Effector memory CD8-positive, alpha-beta T cell (primary cell): ENCODE results near the gene SFXN4.
"Not testable (repeated sequence)": the region's sequence is repeated elsewhere in the genome, so short reads cannot be mapped to it uniquely, and the experiment has no call there.

Experiments
- ATAC-seq: fragments of 150-1000 bp; cut with Tn5 transposase; replicated peaks from 2 replicates; pipeline ENCODE4 v1.10.0; 2021; ENCODE audit warnings: mild to moderate bottlenecking, moderate library complexity
- DNase-seq, 3 experiments: peaks; one replicate each; pipeline ENCODE4 v3.0.0; 2021
- H3K27ac Mint-ChIP-seq, 2 donors: one replicate each; pipeline ENCODE4 v1.8.0; 2022; ENCODE audit warnings: mild to moderate bottlenecking in 2 of 2, mixed read lengths in 2 of 2, moderate library complexity in 2 of 2
- H3K27me3 Mint-ChIP-seq, 2 donors: one replicate each; pipeline ENCODE4 v1.8.0; 2022; ENCODE audit warnings: mixed read lengths in 2 of 2
- H3K36me3 Mint-ChIP-seq: one replicate; pipeline ENCODE4 v1.8.0; 2022; ENCODE audit warnings: mild to moderate bottlenecking, moderate library complexity, mixed read lengths; ENCODE audit not compliant: insufficient read depth
- H3K4me1 Mint-ChIP-seq, 2 donors: one replicate each; pipeline ENCODE4 v1.8.0; 2022; ENCODE audit warnings: low read depth in 2 of 2, mixed read lengths in 2 of 2
- H3K4me3 Mint-ChIP-seq, 2 donors: one replicate each; pipeline ENCODE4 v1.8.0; 2022; ENCODE audit warnings: mild to moderate bottlenecking in 2 of 2, mixed read lengths in 2 of 2, moderate library complexity in 2 of 2
- H3K9me3 Mint-ChIP-seq, 2 donors: one replicate each; pipeline ENCODE4 v1.8.0; 2022; ENCODE audit warnings: mixed read lengths in 2 of 2

The SFXN4 gene

DNA sequence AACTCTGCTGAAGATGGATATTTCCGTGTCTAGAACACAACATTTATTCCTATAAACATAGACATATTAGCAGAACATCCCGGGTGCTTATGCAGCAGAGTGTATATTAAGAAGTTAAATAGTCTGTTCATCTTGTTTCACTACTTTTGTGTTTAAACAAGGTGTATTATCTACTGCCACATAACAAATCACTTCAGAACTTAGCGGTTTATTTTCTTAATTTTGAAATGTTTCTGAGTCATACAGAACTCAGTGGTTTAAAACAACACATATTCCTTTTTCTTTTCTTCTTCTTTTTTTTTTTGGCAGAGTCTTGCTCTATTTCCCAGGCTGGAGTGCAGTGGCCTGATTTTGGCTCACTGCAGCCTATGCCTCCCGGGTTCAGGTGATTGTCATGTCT lies 35.8 kb downstream of the SFXN4 start:
- Mint-ChIP-seq H3K36me3 (peaks cover 51% of the 10 kb centered on the region), H3K4me3 (no peak overlapping the region), H3K9me3 (no peaks in the 10 kb centered on the region), H3K27ac (no peak overlapping the region), H3K27me3 (no peaks in the 10 kb centered on the region), H3K4me1 (peaks cover 19 to 22% of the 10 kb centered on the region in 2 donors)
- DNase-seq, result no peak
- ATAC-seq, result no peak

DNA sequence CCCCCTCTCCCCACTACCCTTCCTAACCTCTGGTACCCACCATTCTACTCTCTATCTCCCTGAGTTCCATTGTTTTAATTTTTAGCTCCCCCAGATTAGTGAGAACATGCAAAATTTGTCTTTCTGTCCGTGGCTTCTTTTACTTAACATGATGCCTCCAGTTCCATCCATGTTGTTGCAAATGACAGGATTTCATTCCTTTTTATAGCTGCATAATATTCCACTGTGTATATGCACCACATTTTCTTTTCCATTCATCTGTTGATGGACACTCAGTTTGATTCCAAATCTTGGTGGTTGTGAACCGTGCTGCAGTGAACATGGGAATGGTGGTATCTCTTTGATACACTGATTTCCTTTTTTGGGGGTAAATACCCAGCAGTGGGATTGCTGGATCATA lies 39.6 kb downstream of the SFXN4 start:
- Mint-ChIP-seq H3K36me3 (peaks cover 73% of the 10 kb centered on the region), H3K27me3 (no peaks in the 10 kb centered on the region), H3K27ac (no peak overlapping the region), H3K4me3 (no peak overlapping the region), H3K9me3 (no peaks in the 10 kb centered on the region), H3K4me1 (peaks cover 7 to 8% of the 10 kb centered on the region in 2 donors)
- ATAC-seq, result no peak
- DNase-seq, result no peak

DNA sequence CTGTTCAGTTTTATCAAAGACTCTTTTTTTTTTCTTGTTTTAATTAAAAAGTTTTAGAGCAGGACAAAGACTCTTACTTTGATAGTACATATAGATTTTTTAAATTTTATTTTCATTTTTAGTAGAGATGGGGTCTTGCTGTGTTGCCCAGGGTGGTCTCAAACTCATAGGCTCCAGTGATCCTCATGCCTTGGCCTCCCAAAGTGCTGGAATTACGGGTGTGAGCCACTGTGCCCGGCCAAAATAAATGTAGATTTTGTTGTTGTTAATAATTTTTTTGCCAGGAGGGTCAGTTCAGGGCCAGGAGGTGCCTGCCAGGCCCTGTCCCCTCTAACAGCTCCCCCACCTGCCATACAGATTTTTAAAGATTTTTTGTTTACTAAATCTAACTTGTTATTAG lies 44.6 kb downstream of the SFXN4 start:
- no peak for DNase-seq
- no peak for ATAC-seq
- Mint-ChIP-seq H3K4me3 (no peak overlapping the region), H3K4me1 (peaks cover 0 to 6% of the 10 kb centered on the region in 2 donors), H3K36me3 (peaks cover 84% of the 10 kb centered on the region), H3K9me3 (no peaks in the 10 kb centered on the region), H3K27ac (peak overlapping the region in 1 of 2 donors; percentile 81), H3K27me3 (no peaks in the 10 kb centered on the region)

DNA sequence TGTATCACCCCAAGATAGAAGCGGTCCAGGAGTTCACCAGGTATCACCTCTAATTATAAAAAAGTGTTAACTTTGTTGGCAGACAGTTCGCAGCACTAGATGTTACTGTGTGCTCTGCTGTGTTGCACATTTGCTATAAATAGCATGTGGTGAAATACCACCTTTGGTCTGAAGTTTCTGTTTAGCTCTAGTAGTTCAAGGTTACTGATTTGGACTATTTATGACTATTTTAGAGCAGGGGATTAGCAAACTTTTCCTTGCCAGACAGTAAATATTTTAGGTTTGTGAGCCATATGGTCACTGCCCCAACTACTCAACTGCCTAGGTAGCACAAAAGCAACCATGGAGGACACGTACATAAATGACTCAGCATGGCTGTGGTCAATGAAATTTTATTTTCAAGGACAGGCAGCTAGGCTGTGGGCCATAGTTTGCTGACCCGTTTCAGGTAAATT lies 45.1 kb downstream of the SFXN4 start:
- peak overlapping the region in 1 of 2 donors; percentile 81 for H3K27ac Mint-ChIP-seq
- peaks cover 84% of the 10 kb centered on the region for H3K36me3 Mint-ChIP-seq
- peak; percentile 15 to 31 (median 17) for DNase-seq
- peaks cover 0 to 6% of the 10 kb centered on the region in 2 donors for H3K4me1 Mint-ChIP-seq
- peak overlapping the region in 1 of 2 donors; percentile 22 for H3K4me3 Mint-ChIP-seq
- H3K27me3 Mint-ChIP-seq, result no peaks in the 10 kb centered on the region
- H3K9me3 Mint-ChIP-seq, result no peaks in the 10 kb centered on the region
- ATAC-seq, result peak; percentile 98

DNA sequence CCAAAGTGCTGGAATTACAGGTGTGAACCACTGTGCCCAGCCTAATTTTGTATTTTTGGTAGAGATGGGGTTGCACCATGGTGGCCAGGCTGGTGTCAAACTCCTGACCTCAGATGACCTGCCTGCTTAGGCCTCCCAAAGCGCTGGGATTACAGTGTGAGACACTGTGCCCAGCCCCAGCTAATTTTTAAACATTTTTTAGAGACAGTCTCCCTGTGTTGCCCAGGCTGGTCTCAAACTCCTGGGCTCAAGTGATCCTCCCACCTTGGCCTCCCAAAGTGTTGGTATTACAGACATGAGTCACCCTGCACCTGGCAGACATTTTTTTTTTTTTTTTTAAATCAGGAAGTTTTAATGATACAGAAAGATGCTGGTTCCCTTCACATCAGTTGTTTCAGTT lies 46.1 kb downstream of the SFXN4 start:
- Mint-ChIP-seq H3K27ac (no peak overlapping the region), H3K36me3 (peaks cover 82% of the 10 kb centered on the region), H3K4me3 (no peak overlapping the region), H3K9me3 (no peaks in the 10 kb centered on the region), H3K27me3 (no peaks in the 10 kb centered on the region), H3K4me1 (peaks cover under 1 to 6% of the 10 kb centered on the region in 2 donors)
- ATAC-seq (no peak), DNase-seq (no peak)

DNA sequence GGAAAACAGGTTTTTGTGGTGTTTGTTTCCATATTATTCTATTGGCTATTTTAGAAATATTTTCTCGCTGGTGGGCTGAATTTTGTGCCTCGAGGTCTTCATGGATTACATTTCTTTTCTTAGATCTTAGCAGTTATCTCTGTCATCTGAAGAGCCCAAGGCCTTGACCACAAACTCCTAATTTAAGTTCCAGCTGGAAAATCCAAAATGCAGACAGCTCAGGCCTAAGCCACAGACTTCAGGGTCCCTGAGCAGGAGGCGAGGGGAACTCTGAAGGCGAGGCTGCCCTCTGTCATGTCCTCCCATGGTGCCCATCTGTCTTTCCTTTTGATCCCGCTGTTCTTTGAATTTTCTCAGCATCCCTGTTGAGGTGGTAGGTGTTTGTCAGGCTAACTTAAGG lies 47.3 kb downstream of the SFXN4 start:
- Mint-ChIP-seq H3K9me3 (no peaks in the 10 kb centered on the region), H3K27ac (no peak overlapping the region), H3K4me3 (no peak overlapping the region), H3K36me3 (peaks cover 81% of the 10 kb centered on the region), H3K27me3 (no peaks in the 10 kb centered on the region), H3K4me1 (peaks cover 3 to 9% of the 10 kb centered on the region in 2 donors)
- DNase-seq (no peak), ATAC-seq (no peak)

DNA sequence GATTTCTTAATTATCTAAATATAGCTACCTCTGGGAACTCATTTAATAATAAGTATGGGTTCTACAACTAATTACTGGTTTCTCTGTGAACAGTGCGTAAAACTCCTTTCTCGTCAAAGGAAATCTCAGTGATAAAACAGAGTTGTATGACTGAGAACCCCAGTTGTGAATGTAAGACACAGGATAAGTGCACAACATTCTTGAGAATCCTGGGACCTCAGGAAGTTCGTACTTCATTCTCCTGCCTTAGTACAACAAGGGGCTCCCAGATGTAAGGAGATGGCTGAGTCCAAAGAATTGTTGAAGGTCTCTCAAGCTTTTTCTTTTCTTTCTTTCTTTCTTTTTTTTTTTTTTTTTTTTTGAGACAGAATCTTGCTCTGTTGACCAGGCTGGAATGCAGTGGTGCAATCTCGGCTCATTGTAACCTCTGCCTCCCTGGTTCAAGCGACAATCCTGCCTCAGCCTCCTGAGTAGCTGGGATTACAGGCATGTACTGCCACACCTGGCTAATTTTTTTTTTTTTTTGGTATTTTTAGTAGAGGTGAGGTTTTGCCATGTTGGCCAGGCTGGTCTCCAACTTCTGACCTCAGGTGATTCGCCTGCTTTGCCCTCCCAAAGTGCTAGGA lies 49.1 kb downstream of the SFXN4 start:
- peaks cover 79% of the 10 kb centered on the region for H3K36me3 Mint-ChIP-seq
- no peak overlapping the region for H3K27ac Mint-ChIP-seq
- DNase-seq (no peak), ATAC-seq (no peak)
- H3K4me1 Mint-ChIP-seq, result peaks cover 3 to 9% of the 10 kb centered on the region in 2 donors
- no peaks in the 10 kb centered on the region for H3K9me3 Mint-ChIP-seq
- no peak overlapping the region for H3K4me3 Mint-ChIP-seq
- no peaks in the 10 kb centered on the region for H3K27me3 Mint-ChIP-seq

DNA sequence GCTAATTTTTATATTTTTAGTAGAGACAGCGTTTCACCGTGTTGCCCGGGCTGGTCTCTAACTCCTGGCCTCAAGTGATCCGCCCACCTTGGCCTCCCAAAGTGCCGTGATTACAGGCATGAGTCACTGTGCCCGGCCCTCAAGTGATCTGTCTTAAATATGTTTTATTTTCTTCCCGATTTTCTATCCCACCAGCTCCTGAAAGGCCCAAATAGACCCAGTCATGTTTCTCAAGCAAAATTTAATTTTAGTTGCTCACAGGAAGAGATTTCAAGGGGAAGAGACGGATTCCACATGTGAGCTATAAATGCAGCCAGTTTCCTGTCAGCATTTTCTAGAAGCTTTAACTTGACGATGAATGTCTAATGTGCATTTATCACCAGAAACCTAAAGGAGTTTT lies 49.6 kb downstream of the SFXN4 start:
- H3K27me3 Mint-ChIP-seq, result no peaks in the 10 kb centered on the region
- peaks cover 77% of the 10 kb centered on the region for H3K36me3 Mint-ChIP-seq
- ATAC-seq (no peak), DNase-seq (no peak)
- H3K4me1 Mint-ChIP-seq, result peaks cover 3 to 9% of the 10 kb centered on the region in 2 donors
- H3K27ac Mint-ChIP-seq, result no peak overlapping the region
- no peak overlapping the region for H3K4me3 Mint-ChIP-seq
- H3K9me3 Mint-ChIP-seq, result no peaks in the 10 kb centered on the region

DNA sequence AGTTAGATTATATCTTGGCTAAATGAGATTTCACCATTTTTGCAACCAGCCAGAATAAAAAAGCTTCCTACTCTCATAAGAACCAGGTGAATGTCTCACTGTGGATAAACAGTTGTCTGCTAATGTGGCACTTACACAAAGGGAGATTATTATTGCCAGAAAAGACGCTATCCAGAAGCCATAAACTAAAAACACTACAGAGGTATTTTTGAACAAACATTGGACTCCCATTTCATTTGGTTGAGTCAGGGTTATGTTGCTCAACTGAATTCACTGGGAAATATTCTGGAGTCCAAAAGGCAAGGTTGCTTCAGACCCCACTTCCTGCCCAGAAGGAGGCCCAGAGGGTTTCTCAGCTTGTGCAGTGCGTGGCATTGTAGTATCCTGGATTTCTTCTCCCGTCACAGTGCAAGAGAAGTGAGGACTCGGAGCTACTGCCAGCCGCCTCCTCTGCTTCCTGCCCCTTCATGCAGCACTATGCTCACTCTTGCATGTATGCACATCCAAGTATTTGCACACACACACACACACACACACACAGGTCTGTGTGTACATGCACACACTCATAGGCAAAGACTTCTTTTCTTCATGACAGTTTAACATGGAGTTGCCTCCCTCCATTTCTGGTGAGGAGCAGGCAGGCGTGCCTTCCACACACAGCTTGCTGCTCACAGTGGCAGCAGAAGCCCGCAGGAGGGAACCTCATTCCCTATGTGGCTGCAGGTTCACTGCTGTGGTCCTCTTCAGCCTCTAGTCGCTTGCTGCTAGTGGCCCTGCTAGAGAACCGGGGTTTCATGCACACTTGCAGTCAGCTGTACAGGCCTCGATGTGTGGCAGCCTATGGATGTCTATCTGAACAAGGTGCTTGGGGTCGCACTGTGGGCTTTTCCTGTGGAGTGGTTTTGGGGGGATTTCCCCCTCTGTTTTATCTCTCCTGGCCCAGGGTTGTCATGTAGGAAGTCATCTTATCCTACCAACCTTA lies 51.5 kb downstream of the SFXN4 start:
- DNase-seq, result no peak
- Mint-ChIP-seq H3K4me3 (no peak overlapping the region), H3K36me3 (peaks cover 79% of the 10 kb centered on the region), H3K4me1 (peaks cover 3% of the 10 kb centered on the region in 2 donors), H3K9me3 (no peaks in the 10 kb centered on the region), H3K27me3 (no peaks in the 10 kb centered on the region), H3K27ac (no peak overlapping the region)
- ATAC-seq, result no peak

DNA sequence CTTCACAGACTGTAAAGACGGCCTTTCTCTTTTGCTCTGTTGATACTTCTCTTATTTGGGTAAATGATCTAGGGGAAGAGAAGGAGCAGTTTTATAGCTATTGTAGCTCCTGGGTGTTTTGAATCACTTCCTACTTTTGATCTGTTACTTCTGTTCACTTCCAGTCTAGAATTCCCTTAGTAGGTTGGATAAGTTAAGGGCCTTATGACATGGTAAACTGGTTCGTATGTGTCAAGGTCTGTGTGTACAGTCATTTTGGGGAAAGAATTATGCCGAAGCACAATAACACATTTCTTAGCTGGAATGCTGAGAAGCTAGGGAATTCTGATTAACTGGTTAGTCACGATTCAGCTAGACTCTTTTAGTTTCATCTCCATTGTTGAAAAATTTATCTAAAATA lies 53.5 kb downstream of the SFXN4 start:
- Mint-ChIP-seq H3K9me3 (no peaks in the 10 kb centered on the region), H3K27ac (no peak overlapping the region), H3K36me3 (peaks cover 80% of the 10 kb centered on the region), H3K27me3 (no peaks in the 10 kb centered on the region), H3K4me1 (peaks cover 3% of the 10 kb centered on the region in 2 donors), H3K4me3 (no peak overlapping the region)
- DNase-seq (no peak), ATAC-seq (no peak)

DNA sequence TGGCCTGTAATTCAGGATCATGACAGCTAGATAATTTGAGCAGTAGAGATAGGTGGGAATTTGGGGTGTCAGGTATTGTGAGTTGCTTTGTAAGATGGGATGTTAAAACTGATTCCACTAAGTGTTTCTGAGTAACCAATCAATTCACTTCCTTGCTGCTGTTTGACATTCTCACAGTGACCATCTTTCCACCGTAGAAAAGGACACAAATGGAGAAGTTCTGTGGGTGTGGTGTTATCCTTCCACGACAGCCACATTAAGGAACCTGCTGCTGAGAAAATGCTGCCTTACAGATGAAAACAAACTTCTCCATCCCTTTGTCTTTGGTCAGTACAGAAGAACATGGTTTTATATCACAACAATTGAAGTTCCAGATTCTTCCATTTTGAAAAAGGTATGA lies 57.7 kb downstream of the SFXN4 start:
- Mint-ChIP-seq H3K36me3 (peaks cover 57% of the 10 kb centered on the region), H3K4me1 (peaks cover 8 to 14% of the 10 kb centered on the region in 2 donors)
- not testable (repeated sequence) for H3K27me3 Mint-ChIP-seq, ATAC-seq, DNase-seq, H3K27ac Mint-ChIP-seq, H3K4me3 Mint-ChIP-seq, H3K9me3 Mint-ChIP-seq

DNA sequence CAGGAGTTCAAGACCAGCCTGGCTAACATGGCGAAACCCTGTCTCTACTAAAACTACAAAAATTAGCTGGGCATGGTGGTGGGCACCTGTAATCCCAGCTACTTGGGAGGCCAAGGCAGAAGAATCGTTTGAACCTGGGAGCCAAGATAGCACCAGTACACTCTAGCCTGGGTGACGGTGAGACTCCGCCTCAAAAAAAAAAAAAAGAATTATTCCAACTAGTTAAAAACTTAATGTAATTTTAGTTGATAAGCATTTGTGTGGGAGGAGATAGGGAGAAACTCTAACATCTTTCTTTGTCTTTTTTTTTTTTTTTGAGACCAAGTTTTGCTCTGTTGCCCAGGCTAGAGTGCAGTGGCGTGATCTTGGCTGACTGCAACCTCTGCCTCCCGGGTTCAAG lies 58.4 kb downstream of the SFXN4 start:
- DNase-seq, H3K27ac Mint-ChIP-seq, ATAC-seq, H3K4me3 Mint-ChIP-seq, H3K27me3 Mint-ChIP-seq, H3K9me3 Mint-ChIP-seq: not testable (repeated sequence)
- Mint-ChIP-seq H3K4me1 (peaks cover 8 to 14% of the 10 kb centered on the region in 2 donors), H3K36me3 (peaks cover 51% of the 10 kb centered on the region)

DNA sequence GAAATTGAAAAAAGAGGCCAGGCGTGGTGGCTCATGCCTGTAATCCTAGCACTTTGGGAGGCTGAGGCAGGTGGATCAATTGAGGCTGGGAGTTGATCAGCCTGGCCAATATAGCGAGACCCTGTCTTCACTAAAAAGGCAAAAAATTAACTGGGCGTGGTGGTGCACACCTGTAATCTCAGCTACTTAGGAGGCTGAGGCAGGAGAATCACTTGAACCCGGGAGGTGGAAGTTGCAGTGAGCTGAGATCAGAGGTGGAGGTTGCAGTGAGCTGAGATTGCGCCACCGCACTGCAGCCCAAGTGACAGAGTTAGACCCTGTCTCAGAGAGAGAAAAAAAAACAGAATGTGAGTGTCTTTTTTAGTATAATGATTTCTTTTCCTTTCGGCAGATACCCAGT lies 59.6 kb downstream of the SFXN4 start:
- H3K9me3 Mint-ChIP-seq, H3K27me3 Mint-ChIP-seq, H3K27ac Mint-ChIP-seq, DNase-seq, ATAC-seq: not testable (repeated sequence)
- peaks cover 49% of the 10 kb centered on the region for H3K36me3 Mint-ChIP-seq
- H3K4me1 Mint-ChIP-seq, result peaks cover 8 to 15% of the 10 kb centered on the region in 2 donors
- H3K4me3 Mint-ChIP-seq, result peak overlapping the region in 1 of 2 donors; percentile 84

DNA sequence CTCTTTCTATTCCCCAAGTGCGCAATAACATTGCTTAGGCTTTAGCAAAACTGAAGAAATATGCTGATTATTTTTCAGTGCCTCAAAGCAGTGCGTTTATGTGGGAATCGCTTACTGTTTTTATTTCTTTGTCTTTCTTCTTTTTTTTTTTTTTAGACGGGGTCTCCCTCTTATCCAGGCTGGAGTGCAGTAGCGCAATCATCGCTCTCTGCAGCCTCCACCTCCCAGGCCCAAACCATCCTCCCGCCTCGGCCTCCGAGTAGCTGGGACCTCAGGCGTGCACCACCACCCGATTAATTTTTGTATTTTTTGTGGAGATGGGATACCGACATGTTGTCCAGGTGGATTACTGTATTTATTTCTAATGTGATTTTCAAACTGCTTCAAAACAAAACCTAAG lies 60.4 kb downstream of the SFXN4 start:
- Mint-ChIP-seq H3K27ac (peak overlapping the region in 1 of 2 donors; percentile 18), H3K9me3 (no peaks in the 10 kb centered on the region), H3K27me3 (no peaks in the 10 kb centered on the region), H3K36me3 (peaks cover 41% of the 10 kb centered on the region), H3K4me3 (peak overlapping the region; percentile 79 to 84), H3K4me1 (peaks cover 10 to 19% of the 10 kb centered on the region in 2 donors)
- DNase-seq, result no peak
- ATAC-seq, result no peak
